ENCODE measurements around the gene SAXO1. TPM values are rescaled to one million over a fixed set of nuclear protein-coding genes. Genes with fewer than 3 reads are reported as not detected.

Gene SAXO1
- total and polyA plus RNA-seq, 7 donors, result 0.08 to 1.9 (median 0.38) TPM; not detected in 4

GRCh38 chr9:18922161-18922885, 110.7 kb downstream of the SAXO1 start:
- H3K27ac ChIP-seq, result no peak overlapping the region
- H3K4me3 ChIP-seq, result no peak overlapping the region
- DNase-seq (no peak), ATAC-seq (no peak)
- TF ChIP-seq CTCF (IDR thresholded peaks at IDR 0.05), result no peak
- intact Hi-C loops (cut with DNase I), result no loop called here
- no peaks in the 10 kb centered on the region for H3K27me3 ChIP-seq (ENCODE audit: insufficient read depth in 3 of 3, low read length in 2 of 3)
- no peaks in the 10 kb centered on the region for H3K9me3 ChIP-seq
- H3K4me1 ChIP-seq, result no peaks in the 10 kb centered on the region
- 46 to 66% (median 58%) methylated on average over 8 of the region's 8 CpGs for WGBS, 3 donors
- no peaks in the 10 kb centered on the region for H3K36me3 ChIP-seq (ENCODE audit: insufficient read depth in 1 of 2, low read depth in 1 of 2)

GRCh38 chr9:18921366-18922075, 111.5 kb downstream of the SAXO1 start:
- intact Hi-C loops (cut with DNase I), result no loop called here
- 38 to 55% (median 39%) methylated on average over 7 of the region's 7 CpGs for WGBS, 3 donors

GRCh38 chr9:18920141-18921084, 112.6 kb downstream of the SAXO1 start:
- DNase-seq (no peak), ATAC-seq (no peak)
- H3K4me1 ChIP-seq, result no peaks in the 10 kb centered on the region
- H3K9me3 ChIP-seq, result no peaks in the 10 kb centered on the region
- peaks cover 0 to 2% (median 0%) of the 10 kb centered on the region in 3 donors for H3K27me3 ChIP-seq (ENCODE audit: insufficient read depth in 3 of 3, low read length in 2 of 3)
- no peak overlapping the region for H3K4me3 ChIP-seq
- no peaks in the 10 kb centered on the region for H3K36me3 ChIP-seq (ENCODE audit: insufficient read depth in 1 of 2, low read depth in 1 of 2)
- TF ChIP-seq CTCF (IDR thresholded peaks at IDR 0.05), result no peak
- intact Hi-C loops (cut with DNase I), result no loop called here
- WGBS, 3 donors, result 64 to 74% (median 68%) methylated on average over 4 of the region's 4 CpGs
- H3K27ac ChIP-seq, result no peak overlapping the region

More at GRCh38 chr9:18921366-18922075, 111.5 kb downstream of the SAXO1 start:
- no peak overlapping the region for H3K27ac ChIP-seq
- ATAC-seq (no peak), DNase-seq (no peak)
- no peaks in the 10 kb centered on the region for H3K9me3 ChIP-seq
- no peaks in the 10 kb centered on the region for H3K27me3 ChIP-seq (ENCODE audit: insufficient read depth in 3 of 3, low read length in 2 of 3)
- H3K4me1 ChIP-seq, result no peaks in the 10 kb centered on the region
- H3K4me3 ChIP-seq, result no peak overlapping the region
- no peaks in the 10 kb centered on the region for H3K36me3 ChIP-seq (ENCODE audit: insufficient read depth in 1 of 2, low read depth in 1 of 2)
- no peak for TF ChIP-seq CTCF (IDR thresholded peaks at IDR 0.05)

- WGBS, 3 donors, result 92 to 95% (median 93%) methylated on average over 9 of the region's 9 CpGs
- no peak for TF ChIP-seq CTCF (IDR thresholded peaks at IDR 0.05)
- Histone ChIP-seq H3K4me3 (no peak overlapping the region), H3K4me1 (no peaks in the 10 kb centered on the region), H3K36me3 (ENCODE audit: insufficient read depth in 1 of 2, low read depth in 1 of 2) (no peaks in the 10 kb centered on the region), H3K27ac (no peak overlapping the region), H3K27me3 (ENCODE audit: insufficient read depth in 3 of 3, low read length in 2 of 3) (peaks cover 0 to 2% (median 0%) of the 10 kb centered on the region in 3 donors), H3K9me3 (no peaks in the 10 kb centered on the region)
- intact Hi-C loops (cut with DNase I), result no loop called here
- no peak for DNase-seq
- ATAC-seq, result no peak
These were observed 121.2 kb downstream of the SAXO1 start for GRCh38 chr9:18911714-18912342.
